ENCODE results near the gene KRTAP5-4.
"Not testable (repeated sequence)": the region's sequence is repeated elsewhere in the genome, so short reads cannot be mapped to it uniquely, and the experiment has no call there.

Gene KRTAP5-4

GRCh38 chr11:1653541-1654387 is 31.8 kb upstream of the KRTAP5-4 start:
- in situ Hi-C loops (cut with MboI; ENCODE audit: low sequenced_read_pairs), result no loop called here

GRCh38 chr11:1652771-1653540 is 31.0 kb upstream of the KRTAP5-4 start:
- in situ Hi-C loops (cut with MboI; ENCODE audit: low sequenced_read_pairs), result no loop called here

- in situ Hi-C loops (cut with MboI; ENCODE audit: low sequenced_read_pairs), result no loop called here
These were observed 30.5 kb upstream of the KRTAP5-4 start for GRCh38 chr11:1652442-1652770.

- in situ Hi-C loops (cut with MboI; ENCODE audit: low sequenced_read_pairs), result no loop called here
These were observed 30.1 kb upstream of the KRTAP5-4 start for GRCh38 chr11:1652026-1652425.

GRCh38 chr11:1651411-1651980 is 29.6 kb upstream of the KRTAP5-4 start:
- in situ Hi-C loops (cut with MboI; ENCODE audit: low sequenced_read_pairs), result no loop called here

GRCh38 chr11:1650918-1651262 is 29.0 kb upstream of the KRTAP5-4 start:
- in situ Hi-C loops (cut with MboI; ENCODE audit: low sequenced_read_pairs), result no loop called here

GRCh38 chr11:1650034-1650917 is 28.3 kb upstream of the KRTAP5-4 start:
- in situ Hi-C loops (cut with MboI; ENCODE audit: low sequenced_read_pairs), result no loop called here

GRCh38 chr11:1648653-1649420 is 26.9 kb upstream of the KRTAP5-4 start:
- in situ Hi-C loops (cut with MboI; ENCODE audit: low sequenced_read_pairs), result no loop called here

- in situ Hi-C loops (cut with MboI; ENCODE audit: low sequenced_read_pairs), result no loop called here
These were observed 26.1 kb upstream of the KRTAP5-4 start for GRCh38 chr11:1647901-1648652.

- in situ Hi-C loops (cut with MboI; ENCODE audit: low sequenced_read_pairs), result not testable (repeated sequence)
These were observed 24.6 kb upstream of the KRTAP5-4 start for GRCh38 chr11:1646540-1646939.

GRCh38 chr11:1645357-1645821 is 23.5 kb upstream of the KRTAP5-4 start:
- in situ Hi-C loops (cut with MboI; ENCODE audit: low sequenced_read_pairs), result no loop called here

- in situ Hi-C loops (cut with MboI; ENCODE audit: low sequenced_read_pairs), result no loop called here
These were observed 22.8 kb upstream of the KRTAP5-4 start for GRCh38 chr11:1644601-1645356.

GRCh38 chr11:1643146-1643690 is 21.3 kb upstream of the KRTAP5-4 start:
- in situ Hi-C loops (cut with MboI; ENCODE audit: low sequenced_read_pairs), result no loop called here

- in situ Hi-C loops (cut with MboI; ENCODE audit: low sequenced_read_pairs), result no loop called here
These were observed 20.6 kb upstream of the KRTAP5-4 start for GRCh38 chr11:1642288-1643145.

GRCh38 chr11:1641096-1641495 is 19.2 kb upstream of the KRTAP5-4 start:
- in situ Hi-C loops (cut with MboI; ENCODE audit: low sequenced_read_pairs), result no loop called here

GRCh38 chr11:1640076-1640946 is 18.4 kb upstream of the KRTAP5-4 start:
- in situ Hi-C loops (cut with MboI; ENCODE audit: low sequenced_read_pairs), result no loop called here

- in situ Hi-C loops (cut with MboI; ENCODE audit: low sequenced_read_pairs), result no loop called here
These were observed 17.7 kb upstream of the KRTAP5-4 start for GRCh38 chr11:1639666-1640065.

All from HL-60/S4 treated with phorbol 12-myristate 13-acetate at 8.2 ng/mL for 4 days and 3 days (cell line).